Stimulated activated CD4-positive, alpha-beta T cell treated with anti-CD3 and anti-CD28 coated beads, Interleukin-15, amount 100 ng/mL, for 24 hours (primary cell): ENCODE results near the gene MAST4.
A peak's percentile ranks its signal among the peaks of the same experiment; 100 is the strongest.

Experiments used
- DNase-seq: peaks from one replicate; pipeline ENCODE4 v3.0.0-alpha.2; 2020

The MAST4 gene

DNA sequence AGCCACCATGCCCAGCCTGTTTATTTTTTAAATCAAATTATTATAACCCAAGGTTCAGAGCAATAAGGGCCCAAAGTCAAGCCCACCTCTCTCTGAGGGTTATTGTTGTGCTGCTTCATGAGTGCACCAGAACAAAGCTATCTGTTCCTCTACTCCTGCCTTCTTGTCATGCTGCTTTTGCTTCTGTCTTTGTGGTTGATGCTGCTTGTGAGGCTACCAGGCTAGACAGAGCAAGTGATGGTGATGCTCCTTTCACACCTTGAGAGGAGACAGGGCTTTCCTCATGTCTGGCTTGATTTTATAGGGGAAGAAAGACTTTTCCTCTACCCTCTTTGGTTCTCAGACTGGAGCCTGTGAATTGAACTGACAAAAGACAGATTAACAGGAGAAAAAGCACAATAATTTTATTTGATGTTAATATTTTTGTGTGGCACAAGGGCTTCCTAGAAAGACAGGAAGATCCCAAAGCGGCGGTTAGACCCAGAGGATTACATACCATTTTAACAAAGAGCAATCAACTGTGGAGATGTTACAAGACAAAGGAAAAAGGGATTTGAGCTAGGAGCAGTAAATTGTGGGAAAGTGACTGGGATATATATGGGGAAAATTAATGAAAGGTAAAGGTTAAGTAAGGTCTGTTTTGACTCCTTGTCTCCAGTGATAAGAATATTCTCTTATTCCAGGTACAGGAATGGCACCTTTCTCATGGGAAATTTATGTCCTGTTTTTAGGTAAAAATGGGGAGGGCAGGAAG, 604.8 kb downstream of the MAST4 start:
- no peak for DNase-seq

DNA sequence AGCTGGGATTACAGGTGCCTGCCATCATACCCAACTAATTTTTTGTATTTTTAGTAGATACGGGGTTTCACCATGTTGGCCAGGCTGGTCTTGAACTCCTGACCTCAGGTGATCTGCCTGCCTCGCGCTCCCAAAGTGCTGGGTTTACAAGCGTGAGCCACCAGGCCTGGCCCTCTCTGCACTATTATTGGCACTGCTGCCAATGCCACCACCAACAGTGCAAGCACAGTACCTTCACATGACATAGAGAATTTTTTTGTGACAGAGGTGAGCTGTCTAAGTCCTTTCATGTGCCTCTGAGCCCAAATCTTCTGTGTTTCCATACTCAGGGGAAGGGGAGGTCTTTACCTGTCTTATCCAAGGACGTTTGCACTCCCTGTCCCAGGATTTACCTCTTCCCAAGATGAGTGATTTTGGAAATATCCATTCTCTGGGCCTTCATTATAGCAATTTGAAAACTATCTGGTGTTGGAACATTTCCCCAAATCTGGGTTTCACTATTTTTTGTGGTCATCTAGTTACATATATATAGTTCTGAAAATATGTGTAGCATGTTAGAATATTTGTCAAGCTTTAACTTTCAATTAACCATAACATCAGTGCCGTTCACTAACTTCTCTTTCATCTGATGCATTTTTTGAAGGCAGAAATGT, 605.8 kb downstream of the MAST4 start:
- DNase-seq = no peak

DNA sequence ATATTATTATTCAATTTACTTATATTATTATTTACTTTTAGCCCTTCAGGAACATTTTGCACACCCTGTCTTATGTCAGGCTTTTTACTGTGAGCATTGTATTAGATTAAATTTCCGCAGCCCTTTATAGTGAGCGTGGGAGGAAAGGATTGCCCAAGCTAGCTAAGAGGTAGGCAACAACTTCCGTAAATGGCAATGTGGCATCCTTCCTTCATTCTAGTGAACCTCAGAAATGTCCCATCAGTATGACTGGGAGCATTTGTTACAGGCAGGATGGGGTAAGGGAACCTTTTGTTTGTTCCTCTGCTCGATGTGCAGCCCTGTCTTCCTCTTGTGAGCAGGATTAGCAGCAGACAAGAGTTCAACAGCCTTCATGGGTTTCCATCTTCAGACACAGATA, 606.6 kb downstream of the MAST4 start:
- DNase-seq = no peak

DNA sequence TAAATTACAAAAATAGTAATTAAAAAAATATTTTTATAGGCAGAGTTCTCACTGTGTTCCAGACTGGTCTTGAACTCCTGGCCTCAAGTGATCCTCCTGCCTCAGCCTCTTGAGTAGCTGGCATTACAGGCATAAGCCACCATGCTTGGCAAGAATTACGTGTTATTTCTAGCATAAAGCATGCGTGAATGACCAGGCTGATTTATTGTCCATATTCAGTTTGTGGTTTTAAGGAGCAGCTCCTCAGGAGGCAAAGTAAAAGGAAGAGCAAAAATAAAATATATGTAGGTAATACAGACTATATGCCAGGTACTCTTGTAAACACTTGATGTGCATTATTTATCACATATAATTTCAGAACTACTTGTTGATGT, 607.5 kb downstream of the MAST4 start:
- DNase-seq = no peak

DNA sequence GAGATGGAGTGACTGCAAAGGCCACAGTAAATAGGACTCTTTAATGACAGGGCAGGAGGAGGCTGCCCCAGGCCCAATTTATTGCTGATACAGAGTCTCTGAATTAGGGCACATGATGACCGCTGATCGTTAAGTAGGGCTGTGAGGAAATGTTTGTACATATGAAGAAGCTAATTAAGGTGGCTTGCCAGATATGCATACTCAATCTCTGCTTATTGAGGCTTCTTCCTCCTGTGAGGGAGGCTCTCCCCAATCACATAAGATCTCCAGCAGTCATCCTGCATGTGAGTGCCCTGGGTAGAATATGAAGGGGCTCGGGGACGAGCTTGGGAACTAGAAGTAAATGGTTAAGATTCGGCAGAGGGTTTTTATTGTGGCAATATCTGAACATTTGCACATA, 608.6 kb downstream of the MAST4 start:
- no peak for DNase-seq

DNA sequence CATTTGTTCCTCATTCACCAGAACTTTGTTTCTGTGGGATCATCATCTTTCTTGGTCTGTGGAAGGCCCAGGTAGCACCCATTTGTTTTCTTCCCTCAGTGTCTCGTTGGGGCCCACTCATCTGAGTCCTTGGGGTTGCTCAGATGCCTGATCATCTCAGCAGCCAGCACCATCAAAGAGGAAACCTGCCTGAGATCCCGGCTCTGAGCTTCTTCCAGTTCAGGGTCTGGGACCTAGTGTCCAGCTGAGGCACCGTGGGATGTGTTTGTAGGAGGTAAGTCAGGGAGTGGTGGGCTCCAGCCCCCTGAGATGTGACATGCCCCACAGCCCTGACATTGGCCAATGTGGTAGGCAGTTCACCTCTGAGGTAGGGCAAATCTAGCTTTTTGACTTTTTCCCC, 609.8 kb downstream of the MAST4 start:
- no peak for DNase-seq

DNA sequence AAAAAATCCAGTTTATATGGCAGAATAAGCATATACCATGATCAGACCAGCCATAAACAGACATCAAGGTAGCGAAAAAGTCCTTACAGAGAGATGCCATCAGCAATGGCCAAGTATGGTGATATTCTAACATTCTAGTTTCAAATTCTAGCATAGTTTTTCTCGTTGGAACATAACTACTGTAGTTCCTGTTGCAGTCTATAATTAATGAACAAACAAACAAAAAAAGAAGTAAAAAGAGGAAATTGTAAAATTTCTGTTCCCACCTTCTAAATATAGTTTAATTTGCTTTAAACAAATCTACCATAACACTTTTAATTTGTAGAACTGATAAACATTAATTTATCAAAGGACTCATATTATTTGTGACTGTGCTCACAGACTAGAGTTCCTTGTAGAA, 610.3 kb downstream of the MAST4 start:
- DNase-seq = no peak

DNA sequence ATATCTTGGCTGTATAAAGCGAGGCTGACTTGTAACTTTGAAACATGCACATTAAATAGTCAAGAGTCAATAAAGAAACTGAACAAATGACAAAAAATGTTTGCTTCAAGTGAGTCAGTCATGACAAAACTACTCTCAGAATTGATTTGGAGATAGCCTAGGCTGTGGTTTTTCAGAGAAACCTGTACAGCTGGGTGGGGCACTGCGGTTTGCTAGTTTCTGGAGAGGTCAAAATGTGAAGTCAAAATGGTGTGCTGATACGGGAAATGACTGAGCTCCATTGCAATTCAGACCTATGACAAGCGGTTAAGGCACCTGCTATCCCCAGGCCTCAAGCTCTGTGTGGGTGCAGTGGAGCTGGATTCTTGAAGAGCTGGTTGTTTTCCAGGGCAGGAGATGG, 610.7 kb downstream of the MAST4 start:
- peak; percentile 90 for DNase-seq

DNA sequence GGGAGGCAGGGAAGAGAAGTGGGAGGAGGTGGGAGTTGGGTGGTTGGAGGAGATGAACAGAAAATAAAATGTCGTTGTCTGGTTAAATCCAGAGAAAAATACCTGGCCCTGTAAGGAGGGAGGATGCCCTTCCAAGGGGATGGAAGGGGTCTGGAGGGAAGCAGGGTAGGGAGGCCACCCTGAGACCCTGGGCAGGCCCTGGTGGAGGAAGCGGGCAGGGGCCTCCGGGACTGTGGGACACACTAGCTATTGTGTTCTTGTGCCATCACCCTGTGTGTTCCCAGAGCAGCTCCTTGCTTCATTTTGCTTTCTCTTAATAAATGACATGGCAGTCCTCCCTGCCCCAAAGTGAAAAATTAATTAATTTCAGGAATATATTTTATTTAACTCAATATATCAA, 612.2 kb downstream of the MAST4 start:
- no peak for DNase-seq

DNA sequence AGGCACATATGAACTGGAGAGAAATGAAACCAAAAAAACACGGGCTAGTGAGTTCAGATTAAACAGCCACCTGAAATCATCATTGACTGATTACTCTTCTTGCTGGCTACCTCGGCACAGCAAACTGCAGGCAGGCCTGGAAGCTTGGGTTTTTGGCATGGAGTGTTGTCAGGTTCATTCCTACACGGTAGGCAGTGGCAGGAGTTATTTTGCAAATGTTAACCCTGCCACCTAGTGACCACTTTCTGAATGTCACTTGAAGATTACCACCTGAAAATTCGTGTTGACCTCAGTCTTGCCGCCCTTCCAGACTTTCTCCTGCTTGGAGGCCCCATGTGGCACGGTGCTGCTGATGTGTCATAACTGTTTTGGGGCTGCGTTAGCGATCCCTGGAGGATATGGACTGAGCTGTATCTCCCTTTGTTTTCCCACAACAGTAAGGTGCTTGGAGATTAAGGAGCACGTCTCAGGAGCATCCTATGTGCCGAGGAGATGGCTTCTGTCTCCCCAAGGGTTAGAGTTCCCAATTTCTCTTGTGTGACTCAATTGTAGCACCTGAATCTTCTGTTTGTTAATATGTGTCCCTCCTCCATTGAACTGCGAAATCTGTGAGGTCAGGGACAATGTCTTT, 613.1 kb downstream of the MAST4 start:
- peak; percentile 65 for DNase-seq

DNA sequence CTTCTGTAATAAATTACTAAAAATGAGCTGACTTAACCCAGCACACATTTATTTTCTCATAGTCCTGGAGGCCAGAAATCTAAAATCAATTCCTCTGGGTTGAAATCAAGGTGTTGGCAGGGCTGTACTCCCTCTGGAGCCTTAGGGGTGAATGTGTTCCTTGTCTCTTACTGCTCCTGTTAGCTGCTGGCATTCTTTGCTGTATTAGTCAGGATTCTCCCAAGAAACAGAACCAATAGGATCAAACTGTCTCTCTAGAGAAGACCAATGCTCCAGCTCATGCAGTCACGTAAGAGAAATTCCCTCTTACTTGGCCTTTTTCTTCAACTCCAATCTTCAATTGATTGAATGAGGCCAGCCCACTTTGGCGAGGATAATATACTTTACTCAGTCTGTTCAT, 615.7 kb downstream of the MAST4 start:
- no peak for DNase-seq

DNA sequence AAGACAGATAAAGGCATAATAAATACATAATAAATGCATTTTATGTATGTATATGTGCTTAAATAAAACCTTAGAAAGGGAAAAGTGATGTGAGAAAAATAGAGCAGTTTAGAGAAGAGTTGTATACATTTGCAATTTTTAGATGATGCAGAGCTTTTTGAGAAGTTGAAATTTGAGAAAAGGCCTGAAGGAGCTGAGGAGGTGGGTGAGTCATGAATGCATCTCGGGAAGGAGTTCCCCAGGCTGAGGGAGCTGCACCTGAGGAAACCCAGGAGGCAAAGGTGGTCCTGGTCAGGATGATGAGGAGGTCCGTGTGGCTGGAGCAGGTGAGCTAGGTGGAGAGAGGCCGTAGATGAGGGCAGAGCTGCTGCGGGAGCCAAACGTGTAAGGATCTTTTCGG, 617.8 kb downstream of the MAST4 start:
- no peak for DNase-seq

DNA sequence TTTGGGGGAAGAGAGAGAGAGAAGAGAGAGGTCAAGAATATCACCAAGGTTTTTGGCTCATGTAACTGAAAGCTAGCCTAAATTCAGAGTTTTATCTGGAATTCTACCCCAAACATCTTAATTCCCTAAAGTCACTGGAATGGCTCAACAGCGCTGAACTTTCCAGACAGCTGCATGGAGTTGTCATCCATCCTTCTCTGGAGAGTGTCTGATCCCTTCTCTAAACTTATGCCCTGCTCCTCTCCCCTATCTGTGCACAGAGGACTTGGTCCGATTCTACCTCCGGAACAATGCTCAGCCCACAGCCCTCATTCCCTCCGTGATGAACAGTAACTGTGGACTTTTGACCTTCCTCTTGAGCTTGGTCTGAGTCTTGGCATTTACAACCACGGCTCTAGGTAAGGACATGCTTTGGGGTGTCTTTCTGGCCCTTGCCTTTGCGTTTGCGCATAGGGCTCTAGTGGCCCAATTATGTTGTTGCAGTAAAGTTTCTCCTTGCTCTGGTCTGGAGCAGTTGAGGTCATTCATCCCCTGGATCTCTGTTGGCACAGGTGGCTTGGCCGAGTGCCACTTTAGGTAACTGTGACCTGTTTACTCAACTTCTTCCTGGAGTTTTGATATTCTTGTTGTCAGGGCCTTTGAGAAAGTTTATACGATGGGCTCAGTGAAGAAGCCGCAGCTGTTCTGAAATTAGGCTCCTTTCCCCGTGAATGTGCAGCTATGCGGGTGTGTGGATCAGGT, 618.7 kb downstream of the MAST4 start:
- DNase-seq = no peak

DNA sequence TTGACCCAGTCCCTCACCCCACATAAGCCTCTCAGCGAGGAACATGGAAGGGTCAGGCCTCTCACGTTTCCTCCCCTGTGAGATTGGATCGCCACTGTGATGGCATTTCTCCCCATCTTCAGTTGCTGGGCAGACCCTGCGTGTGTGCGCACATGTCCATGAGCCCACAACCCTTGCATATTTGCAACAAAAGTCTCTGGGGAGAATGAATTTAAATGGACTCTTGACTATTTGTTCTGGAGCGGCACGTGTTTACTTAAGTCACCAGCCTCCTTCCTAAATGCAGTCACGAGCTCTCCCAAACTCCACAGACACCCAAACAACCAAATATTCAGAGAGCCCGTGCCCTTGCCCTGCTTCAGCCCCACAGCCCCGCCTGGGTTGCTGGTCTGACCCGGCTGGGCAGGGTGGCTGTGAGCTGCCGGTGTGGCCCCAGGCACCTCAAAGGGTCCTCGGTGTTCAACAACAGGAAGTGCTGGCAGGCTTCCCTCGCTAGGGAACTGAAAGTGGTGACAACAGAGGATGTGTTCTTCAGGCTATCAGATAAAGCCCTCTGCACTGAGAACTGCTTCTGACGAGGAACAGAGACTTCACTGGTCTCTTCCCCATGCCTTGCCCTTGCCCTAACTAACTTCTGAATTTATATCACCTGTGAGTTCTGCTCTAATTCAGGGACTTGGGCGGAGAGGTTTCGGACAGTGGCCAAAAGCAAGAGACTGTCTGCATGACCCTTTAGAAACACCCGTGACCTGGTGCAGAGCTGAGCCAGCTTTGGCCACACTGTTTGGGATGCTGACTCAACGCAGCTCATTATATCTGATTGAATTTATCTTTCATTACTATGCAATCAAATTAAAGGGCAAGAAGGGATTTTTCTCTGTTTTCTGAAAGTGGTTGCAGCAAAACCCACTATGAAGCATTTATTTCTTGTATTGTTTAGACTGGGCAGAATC, 619.6 kb downstream of the MAST4 start:
- peak; percentile 74 for DNase-seq

DNA sequence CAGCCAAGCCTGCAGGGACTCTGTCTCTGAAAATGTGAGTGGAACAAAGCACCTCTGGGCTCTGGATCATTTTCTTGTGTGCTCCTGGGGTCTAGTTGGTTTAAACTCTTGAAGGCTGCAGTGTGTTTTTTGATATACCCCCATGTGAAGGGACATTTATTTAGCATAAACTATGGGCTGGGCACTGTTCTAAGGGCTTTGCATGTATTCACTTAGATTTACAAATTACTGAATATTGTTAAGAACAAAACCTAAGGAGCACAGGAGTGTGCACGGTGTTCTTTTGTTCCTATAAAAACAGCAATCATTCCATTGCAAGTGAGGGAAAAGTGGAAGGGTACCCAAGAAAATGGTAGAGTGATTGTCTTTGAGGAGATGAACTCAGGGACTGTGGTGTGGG, 620.4 kb downstream of the MAST4 start:
- no peak for DNase-seq
